GM23338 (cell line): Measurements from ENCODE around the gene IGFBP5. TPM values are rescaled to one million over a fixed set of nuclear protein-coding genes. Genes with fewer than 3 reads are reported as not detected.

Source experiments
- ATAC-seq: fragments of 200-7000 bp; cut with Tn5 transposase; 3 replicates; pipeline ENCODE4 v1.9.1; 2020
- DNase-seq: peaks from one replicate; pipeline ENCODE4 v3.0.0-alpha.2; 2015; ENCODE audit warnings: low spot score
- H2AFZ ChIP-seq: fragments of 200-600 bp; sonication (generic); 2 replicates; pipeline ENCODE4 v1.8.0; 2016; ENCODE audit warnings: antibody characterized with exemption, mild to moderate bottlenecking, moderate library complexity
- H3F3A ChIP-seq: fragments of 200-600 bp; sonication (generic); replicated peaks from 2 replicates; pipeline ENCODE4 v1.8.0; 2017; ENCODE audit warnings: antibody characterized with exemption, mixed run types, low read depth
- H3K27ac ChIP-seq: fragments of 200-600 bp; sonication (generic); 2 replicates; pipeline ENCODE4 v1.6.1; 2016; ENCODE audit warnings: low read depth
- H3K27me3 ChIP-seq: fragments of 200-600 bp; sonication (generic); 2 replicates; pipeline ENCODE4 v1.8.0; 2016; ENCODE audit warnings: mild to moderate bottlenecking, mixed run types, moderate library complexity; ENCODE audit not compliant: insufficient read depth
- H3K36me3 ChIP-seq: fragments of 200-600 bp; sonication (generic); 2 replicates; pipeline ENCODE4 v1.8.0; 2016; ENCODE audit warnings: mild to moderate bottlenecking; ENCODE audit not compliant: insufficient read depth
- H3K4me1 ChIP-seq: fragments of 200-600 bp; sonication (generic); 2 replicates; pipeline ENCODE4 v1.8.0; 2016; ENCODE audit warnings: mild to moderate bottlenecking, moderate library complexity; ENCODE audit not compliant: insufficient read depth
- H3K4me2 ChIP-seq: fragments of 200-600 bp; sonication (generic); 2 replicates; pipeline ENCODE4 v1.7.1; 2017; ENCODE audit warnings: mixed run types
- H3K4me3 ChIP-seq: fragments of 200-600 bp; sonication (generic); 2 replicates; pipeline ENCODE4 v1.6.1; 2016; ENCODE audit warnings: mixed run types
- H3K79me2 ChIP-seq: fragments of 200-600 bp; sonication (generic); replicated peaks from 2 replicates; pipeline ENCODE4 v1.8.0; 2017; ENCODE audit warnings: mild to moderate bottlenecking; ENCODE audit not compliant: insufficient read depth
- H3K9me2 ChIP-seq: fragments of 200-600 bp; sonication (generic); 2 replicates; pipeline ENCODE4 v1.8.0; 2017; ENCODE audit not compliant: insufficient read depth
- H4K20me1 ChIP-seq: fragments of 200-600 bp; sonication (generic); replicated peaks from 2 replicates; pipeline ENCODE4 v1.8.0; 2017; ENCODE audit warnings: mild to moderate bottlenecking; ENCODE audit not compliant: insufficient read depth
- H3K27ac Mint-ChIP-seq: 2 replicates; pipeline ENCODE4 v1.8.0; 2020; ENCODE audit warnings: inconsistent platforms, mild to moderate bottlenecking, moderate library complexity, mixed read lengths
- H3K27me3 Mint-ChIP-seq: 3 replicates; pipeline ENCODE4 v1.8.0; 2022; ENCODE audit warnings: low read depth, mild to moderate bottlenecking, moderate library complexity, mixed read lengths, inconsistent platforms; ENCODE audit not compliant: insufficient read depth, poor library complexity
- H3K36me3 Mint-ChIP-seq: 3 replicates; pipeline ENCODE4 v1.8.0; 2021; ENCODE audit warnings: low read depth, mild to moderate bottlenecking, inconsistent platforms, moderate library complexity, mixed read lengths
- H3K4me1 Mint-ChIP-seq: 3 replicates; pipeline ENCODE4 v1.8.0; 2020; ENCODE audit warnings: mild to moderate bottlenecking, inconsistent platforms, mixed read lengths
- H3K4me3 Mint-ChIP-seq: 3 replicates; pipeline ENCODE4 v1.8.0; 2021; ENCODE audit warnings: moderate library complexity, mild to moderate bottlenecking, inconsistent platforms, mixed read lengths
- H3K9me3 Mint-ChIP-seq: 3 replicates; pipeline ENCODE4 v1.8.0; 2020; ENCODE audit warnings: moderate library complexity, mild to moderate bottlenecking, inconsistent platforms, mixed read lengths
- CREB1 ChIP-seq: fragments of 250-450 bp; sonication (Bioruptor Pico); IDR thresholded peaks from 2 replicates; pipeline ENCODE4 v1.5.0; 2020; ENCODE audit warnings: low read depth, mild to moderate bottlenecking, moderate library complexity
- EZH2 ChIP-seq: fragments of 200-600 bp; sonication (generic); IDR thresholded peaks from one replicate; pipeline ENCODE4 v1.8.0; 2017; ENCODE audit warnings: antibody characterized with exemption, mild to moderate bottlenecking, low read depth; ENCODE audit not compliant: unreplicated experiment
- JUNB ChIP-seq: IDR thresholded peaks from one replicate; pipeline ENCODE4 v1.6.1; 2016; ENCODE audit warnings: antibody characterized with exemption; ENCODE audit not compliant: unreplicated experiment
- polyA plus RNA-seq: library from polyadenylated mRNA; unstranded; fragments of >200 nt; fragmentation: Nextera tagmentation; extraction: Ambion mirVana; gene quantifications from 2 replicates; pipeline ENCODE4 v1.2.1, GENCODE V29; 2016
- total RNA-seq: library from RNA; depleted of rRNA; stranded (reverse); fragments of >200 nt; shearing (Covaris generic); gene quantifications from 2 replicates; pipeline ENCODE4 v1.2.3, GENCODE V29; 2014
- TF ChIP-seq, protein P1 (sequence below): fragments of 250-450 bp; sonication (Bioruptor Pico); IDR thresholded peaks from 2 replicates; pipeline ENCODE4 v1.5.0; 2020; ENCODE audit warnings: mild to moderate bottlenecking, moderate library complexity
- TF ChIP-seq, protein P2 (sequence below): IDR thresholded peaks from 2 replicates; pipeline ENCODE4 v1.6.1; 2016; ENCODE audit warnings: antibody characterized with exemption
- TF ChIP-seq, protein P3 (sequence below): IDR thresholded peaks from one replicate; pipeline ENCODE4 v1.6.1; 2018; ENCODE audit warnings: antibody characterized with exemption; ENCODE audit not compliant: unreplicated experiment

Gene IGFBP5
- total and polyA plus RNA-seq, 2 experiments from 2014 or later, result 0.70 to 2.5 TPM

DNA sequence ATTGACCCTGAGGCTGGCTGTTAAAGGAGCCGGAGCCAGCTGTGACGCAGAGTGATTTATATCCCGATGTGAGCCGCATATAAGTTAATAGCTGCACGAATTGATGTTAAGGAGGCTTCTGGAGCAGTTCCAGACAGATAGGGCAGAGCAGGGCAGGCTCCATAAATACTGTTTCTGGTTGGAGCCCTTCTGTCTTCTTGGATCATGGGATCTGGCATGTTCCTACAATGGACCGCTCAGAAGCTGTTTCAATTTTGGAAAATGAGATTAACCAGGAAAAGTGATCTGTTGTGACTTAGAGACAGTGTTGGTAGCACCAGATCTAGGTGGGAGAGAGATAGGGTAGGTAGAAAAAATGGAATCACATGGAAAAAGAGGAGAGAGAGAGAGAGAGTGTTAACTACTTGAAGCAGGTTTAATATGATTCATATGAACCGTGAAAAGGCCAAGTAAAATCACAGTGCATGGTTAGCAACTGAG lies 4.8 kb upstream of the IGFBP5 start:
- H3K4me3 Mint-ChIP-seq, result no peak overlapping the region
- no peak for DNase-seq
- Histone ChIP-seq H3K79me2 (no peaks in the 10 kb centered on the region), H4K20me1 (no peaks in the 10 kb centered on the region), H3K4me2 (no peak overlapping the region), H3K4me1 (peaks cover 8% of the 10 kb centered on the region), H3K4me3 (no peak overlapping the region), H3K27ac (no peak overlapping the region), H3K9me2 (no peaks in the 10 kb centered on the region), H2AFZ (no peak overlapping the region), H3K27me3 (peaks cover 11% of the 10 kb centered on the region), H3K36me3 (no peaks in the 10 kb centered on the region), H3F3A (no peaks in the 10 kb centered on the region)
- no peaks in the 10 kb centered on the region for H3K9me3 Mint-ChIP-seq
- TF ChIP-seq, protein P1, sequence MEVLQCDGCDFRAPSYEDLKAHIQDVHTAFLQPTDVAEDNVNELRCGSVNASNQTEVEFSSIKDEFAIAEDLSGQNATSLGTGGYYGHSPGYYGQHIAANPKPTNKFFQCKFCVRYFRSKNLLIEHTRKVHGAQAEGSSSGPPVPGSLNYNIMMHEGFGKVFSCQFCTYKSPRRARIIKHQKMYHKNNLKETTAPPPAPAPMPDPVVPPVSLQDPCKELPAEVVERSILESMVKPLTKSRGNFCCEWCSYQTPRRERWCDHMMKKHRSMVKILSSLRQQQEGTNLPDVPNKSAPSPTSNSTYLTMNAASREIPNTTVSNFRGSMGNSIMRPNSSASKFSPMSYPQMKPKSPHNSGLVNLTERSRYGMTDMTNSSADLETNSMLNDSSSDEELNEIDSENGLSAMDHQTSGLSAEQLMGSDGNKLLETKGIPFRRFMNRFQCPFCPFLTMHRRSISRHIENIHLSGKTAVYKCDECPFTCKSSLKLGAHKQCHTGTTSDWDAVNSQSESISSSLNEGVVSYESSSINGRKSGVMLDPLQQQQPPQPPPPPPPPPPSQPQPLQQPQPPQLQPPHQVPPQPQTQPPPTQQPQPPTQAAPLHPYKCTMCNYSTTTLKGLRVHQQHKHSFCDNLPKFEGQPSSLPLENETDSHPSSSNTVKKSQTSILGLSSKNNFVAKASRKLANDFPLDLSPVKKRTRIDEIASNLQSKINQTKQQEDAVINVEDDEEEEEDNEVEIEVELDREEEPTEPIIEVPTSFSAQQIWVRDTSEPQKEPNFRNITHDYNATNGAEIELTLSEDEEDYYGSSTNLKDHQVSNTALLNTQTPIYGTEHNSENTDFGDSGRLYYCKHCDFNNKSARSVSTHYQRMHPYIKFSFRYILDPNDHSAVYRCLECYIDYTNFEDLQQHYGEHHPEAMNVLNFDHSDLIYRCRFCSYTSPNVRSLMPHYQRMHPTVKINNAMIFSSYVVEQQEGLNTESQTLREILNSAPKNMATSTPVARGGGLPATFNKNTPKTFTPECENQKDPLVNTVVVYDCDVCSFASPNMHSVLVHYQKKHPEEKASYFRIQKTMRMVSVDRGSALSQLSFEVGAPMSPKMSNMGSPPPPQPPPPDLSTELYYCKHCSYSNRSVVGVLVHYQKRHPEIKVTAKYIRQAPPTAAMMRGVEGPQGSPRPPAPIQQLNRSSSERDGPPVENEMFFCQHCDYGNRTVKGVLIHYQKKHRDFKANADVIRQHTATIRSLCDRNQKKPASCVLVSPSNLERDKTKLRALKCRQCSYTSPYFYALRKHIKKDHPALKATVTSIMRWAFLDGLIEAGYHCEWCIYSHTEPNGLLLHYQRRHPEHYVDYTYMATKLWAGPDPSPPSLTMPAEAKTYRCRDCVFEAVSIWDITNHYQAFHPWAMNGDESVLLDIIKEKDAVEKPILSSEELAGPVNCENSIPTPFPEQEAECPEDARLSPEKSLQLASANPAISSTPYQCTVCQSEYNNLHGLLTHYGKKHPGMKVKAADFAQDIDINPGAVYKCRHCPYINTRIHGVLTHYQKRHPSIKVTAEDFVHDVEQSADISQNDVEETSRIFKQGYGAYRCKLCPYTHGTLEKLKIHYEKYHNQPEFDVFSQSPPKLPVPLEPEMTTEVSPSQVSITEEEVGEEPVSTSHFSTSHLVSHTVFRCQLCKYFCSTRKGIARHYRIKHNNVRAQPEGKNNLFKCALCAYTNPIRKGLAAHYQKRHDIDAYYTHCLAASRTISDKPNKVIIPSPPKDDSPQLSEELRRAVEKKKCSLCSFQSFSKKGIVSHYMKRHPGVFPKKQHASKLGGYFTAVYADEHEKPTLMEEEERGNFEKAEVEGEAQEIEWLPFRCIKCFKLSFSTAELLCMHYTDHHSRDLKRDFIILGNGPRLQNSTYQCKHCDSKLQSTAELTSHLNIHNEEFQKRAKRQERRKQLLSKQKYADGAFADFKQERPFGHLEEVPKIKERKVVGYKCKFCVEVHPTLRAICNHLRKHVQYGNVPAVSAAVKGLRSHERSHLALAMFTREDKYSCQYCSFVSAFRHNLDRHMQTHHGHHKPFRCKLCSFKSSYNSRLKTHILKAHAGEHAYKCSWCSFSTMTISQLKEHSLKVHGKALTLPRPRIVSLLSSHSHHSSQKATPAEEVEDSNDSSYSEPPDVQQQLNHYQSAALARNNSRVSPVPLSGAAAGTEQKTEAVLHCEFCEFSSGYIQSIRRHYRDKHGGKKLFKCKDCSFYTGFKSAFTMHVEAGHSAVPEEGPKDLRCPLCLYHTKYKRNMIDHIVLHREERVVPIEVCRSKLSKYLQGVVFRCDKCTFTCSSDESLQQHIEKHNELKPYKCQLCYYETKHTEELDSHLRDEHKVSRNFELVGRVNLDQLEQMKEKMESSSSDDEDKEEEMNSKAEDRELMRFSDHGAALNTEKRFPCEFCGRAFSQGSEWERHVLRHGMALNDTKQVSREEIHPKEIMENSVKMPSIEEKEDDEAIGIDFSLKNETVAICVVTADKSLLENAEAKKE (CRISPR knock-in tag), result no peak
- TF ChIP-seq CREB1, result no peak
- TF ChIP-seq JUNB, result no peak
- TF ChIP-seq, protein P2, sequence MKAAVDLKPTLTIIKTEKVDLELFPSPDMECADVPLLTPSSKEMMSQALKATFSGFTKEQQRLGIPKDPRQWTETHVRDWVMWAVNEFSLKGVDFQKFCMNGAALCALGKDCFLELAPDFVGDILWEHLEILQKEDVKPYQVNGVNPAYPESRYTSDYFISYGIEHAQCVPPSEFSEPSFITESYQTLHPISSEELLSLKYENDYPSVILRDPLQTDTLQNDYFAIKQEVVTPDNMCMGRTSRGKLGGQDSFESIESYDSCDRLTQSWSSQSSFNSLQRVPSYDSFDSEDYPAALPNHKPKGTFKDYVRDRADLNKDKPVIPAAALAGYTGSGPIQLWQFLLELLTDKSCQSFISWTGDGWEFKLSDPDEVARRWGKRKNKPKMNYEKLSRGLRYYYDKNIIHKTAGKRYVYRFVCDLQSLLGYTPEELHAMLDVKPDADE, result no peak
- TF ChIP-seq, protein P3, sequence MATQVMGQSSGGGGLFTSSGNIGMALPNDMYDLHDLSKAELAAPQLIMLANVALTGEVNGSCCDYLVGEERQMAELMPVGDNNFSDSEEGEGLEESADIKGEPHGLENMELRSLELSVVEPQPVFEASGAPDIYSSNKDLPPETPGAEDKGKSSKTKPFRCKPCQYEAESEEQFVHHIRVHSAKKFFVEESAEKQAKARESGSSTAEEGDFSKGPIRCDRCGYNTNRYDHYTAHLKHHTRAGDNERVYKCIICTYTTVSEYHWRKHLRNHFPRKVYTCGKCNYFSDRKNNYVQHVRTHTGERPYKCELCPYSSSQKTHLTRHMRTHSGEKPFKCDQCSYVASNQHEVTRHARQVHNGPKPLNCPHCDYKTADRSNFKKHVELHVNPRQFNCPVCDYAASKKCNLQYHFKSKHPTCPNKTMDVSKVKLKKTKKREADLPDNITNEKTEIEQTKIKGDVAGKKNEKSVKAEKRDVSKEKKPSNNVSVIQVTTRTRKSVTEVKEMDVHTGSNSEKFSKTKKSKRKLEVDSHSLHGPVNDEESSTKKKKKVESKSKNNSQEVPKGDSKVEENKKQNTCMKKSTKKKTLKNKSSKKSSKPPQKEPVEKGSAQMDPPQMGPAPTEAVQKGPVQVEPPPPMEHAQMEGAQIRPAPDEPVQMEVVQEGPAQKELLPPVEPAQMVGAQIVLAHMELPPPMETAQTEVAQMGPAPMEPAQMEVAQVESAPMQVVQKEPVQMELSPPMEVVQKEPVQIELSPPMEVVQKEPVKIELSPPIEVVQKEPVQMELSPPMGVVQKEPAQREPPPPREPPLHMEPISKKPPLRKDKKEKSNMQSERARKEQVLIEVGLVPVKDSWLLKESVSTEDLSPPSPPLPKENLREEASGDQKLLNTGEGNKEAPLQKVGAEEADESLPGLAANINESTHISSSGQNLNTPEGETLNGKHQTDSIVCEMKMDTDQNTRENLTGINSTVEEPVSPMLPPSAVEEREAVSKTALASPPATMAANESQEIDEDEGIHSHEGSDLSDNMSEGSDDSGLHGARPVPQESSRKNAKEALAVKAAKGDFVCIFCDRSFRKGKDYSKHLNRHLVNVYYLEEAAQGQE, result no peak
- TF ChIP-seq EZH2, result no peak
- H3K27ac Mint-ChIP-seq, result no peak overlapping the region
- peaks cover 9% of the 10 kb centered on the region for H3K27me3 Mint-ChIP-seq
- ATAC-seq, result no peak
- H3K4me1 Mint-ChIP-seq, result peaks cover 14% of the 10 kb centered on the region
- no peaks in the 10 kb centered on the region for H3K36me3 Mint-ChIP-seq
